ENCODE results near the gene IFNA16.
A peak's percentile ranks its signal among the peaks of the same experiment; 100 is the strongest.
"Not testable (repeated sequence)": the region's sequence is repeated elsewhere in the genome, so short reads cannot be mapped to it uniquely, and the experiment has no call there.

IFNA16 gene

DNA sequence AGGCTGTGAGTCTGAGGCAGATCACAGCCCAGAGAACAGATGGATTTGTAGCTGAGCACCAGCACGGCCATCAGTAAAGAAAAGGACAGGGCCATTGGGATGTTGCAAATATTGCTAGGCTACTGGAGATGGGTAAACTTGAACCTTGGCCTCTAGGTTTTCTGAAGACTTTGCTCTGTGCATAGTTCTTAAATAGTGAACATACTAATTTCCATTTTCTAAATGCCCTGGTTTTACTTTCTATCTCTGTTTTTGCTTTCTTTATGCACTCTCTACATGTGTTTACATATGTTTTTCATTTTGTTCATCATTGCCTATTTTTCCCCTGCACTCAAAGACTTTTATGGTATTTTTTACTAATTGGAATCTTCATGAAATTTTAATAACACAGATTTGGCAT, at the start of gene IFNA16:
Gene IFNA16, minus strand, starts transcription at position 101 of the 400 bp plus-strand sequence. Its CDS starts 6 bp downstream, at position 95.
- not testable (repeated sequence) for DNase-seq

- no peak for DNase-seq
Measured at GRCh38 chr9:21265421-21266189, 48.5 kb upstream of the IFNA16 start.

DNA sequence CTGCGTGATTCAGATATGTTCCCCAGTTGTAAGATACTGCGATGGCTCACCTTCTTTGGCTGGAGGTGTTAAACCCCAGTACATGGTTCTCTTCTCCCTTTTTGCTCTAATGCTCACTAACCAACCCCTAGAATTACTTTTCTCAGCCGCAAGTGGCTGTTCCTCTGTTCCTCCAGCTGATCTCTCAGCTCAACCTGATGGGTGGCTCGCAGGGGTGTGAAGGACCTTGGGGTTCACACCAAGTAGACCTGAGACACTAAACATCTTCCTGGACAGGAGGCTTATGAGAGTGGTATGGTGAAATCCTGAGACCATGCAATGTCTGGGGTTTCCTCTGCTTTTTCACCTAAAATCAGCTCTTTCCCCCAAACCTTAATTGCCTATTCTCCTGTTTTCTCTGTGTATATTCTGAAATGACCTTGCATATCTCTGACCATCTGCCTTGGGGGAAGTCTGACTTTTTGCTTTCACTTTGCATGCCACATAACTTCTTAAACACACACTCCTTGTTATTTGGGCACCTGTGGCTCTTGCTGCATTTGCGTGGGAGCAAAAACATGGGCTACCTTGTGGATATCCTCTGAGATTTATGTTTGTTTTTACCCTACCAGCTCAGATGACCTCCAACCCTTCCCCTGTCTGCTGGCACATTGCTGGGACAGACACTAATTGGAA, 38.6 kb upstream of the IFNA16 start:
- no peak for DNase-seq

GRCh38 chr9:21252721-21253547, 35.8 kb upstream of the IFNA16 start:
- DNase-seq = peak; percentile 10

- DNase-seq = no peak
Measured at GRCh38 chr9:21251638-21252037, 34.5 kb upstream of the IFNA16 start.

DNA sequence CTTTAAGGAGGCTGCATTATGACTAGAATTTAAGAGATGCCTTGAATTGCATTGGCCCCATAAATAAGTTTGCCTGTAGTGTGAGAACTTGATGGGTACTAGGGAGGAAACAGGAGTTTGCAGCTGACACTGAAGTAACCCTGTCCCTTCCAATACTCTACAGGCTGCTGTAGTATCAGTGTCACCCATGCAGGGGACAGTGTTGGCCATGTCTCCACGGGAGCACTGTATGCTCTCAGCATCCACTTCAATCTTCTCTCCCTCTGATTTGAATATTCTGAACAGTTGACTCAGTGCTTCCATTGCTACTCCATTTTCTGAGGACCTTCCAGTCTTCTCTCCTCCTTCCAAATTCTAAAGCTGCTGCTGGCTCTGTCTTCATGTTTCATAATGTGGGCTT, 34.1 kb upstream of the IFNA16 start:
- no peak for DNase-seq

- no peak for DNase-seq
Measured at GRCh38 chr9:21244836-21245235, 27.7 kb upstream of the IFNA16 start.

DNA sequence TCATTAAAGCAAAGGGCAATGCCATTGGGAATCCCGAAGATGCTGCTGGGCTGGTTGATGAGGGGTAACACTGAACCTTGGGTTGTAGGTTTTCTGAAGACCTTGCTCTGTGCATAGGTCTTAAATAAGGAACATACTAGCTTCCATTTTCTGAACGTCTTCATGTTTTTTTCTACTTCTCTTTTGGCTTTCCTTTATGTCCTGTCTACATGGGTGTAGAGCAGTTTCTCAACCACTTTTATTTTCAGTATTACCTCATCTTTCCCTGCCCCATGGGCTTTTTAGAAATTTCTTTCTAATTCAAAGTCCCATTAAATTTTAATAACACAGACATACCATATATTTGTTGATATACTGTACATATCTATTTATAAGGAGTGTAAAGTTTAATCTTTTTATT, 22.8 kb upstream of the IFNA16 start, which contains the start of gene IFNA14:
Gene IFNA14, minus strand, starts transcription at position 95 of the 400 bp plus-strand sequence. Its CDS starts 70 bp downstream, at position 25.
- no peak for DNase-seq

GRCh38 chr9:21236360-21236714, 19.2 kb upstream of the IFNA16 start:
- not testable (repeated sequence) for DNase-seq

DNA sequence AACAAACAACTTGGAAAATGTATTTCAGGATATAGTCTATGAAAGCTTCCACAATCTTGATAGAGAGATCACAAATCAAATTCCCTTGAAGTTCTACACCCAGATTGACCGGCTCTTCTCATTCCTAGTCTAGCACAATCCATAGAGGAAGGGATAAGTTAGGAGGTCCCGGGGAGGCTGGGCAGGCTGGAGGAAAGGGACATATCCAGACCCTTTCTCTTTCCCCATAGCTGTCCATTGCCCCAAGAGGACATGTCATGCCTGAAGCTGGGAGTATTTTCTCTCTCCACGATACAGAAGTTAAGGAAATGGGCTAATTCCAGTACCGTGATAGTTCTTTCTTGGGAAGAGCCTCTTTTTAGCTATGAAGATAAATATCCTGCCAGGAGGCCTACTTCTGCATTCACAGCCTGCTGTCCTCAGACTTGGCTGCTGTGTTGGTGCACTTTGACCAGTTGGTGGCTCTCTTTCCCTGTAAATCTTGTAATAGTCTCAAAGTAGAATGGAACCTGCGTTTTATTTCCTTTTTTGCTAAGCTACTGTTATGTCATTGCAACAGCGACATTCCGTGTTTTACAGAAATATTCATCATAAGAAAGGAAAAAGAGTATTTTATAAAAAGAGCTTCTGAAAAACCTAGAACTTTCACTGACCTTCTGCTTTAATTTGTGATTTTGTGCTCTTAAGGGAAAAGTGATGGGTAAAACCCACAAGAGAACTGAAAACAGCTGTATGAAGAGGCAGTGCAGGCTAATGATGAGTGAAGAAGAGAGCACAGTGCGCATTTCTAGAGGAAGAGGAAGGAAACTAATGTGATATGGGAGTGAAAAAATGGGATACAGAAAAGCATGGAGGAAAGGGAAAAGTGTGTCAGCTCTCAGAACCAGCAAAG, 18.6 kb upstream of the IFNA16 start:
- DNase-seq = peak; percentile 57

DNA sequence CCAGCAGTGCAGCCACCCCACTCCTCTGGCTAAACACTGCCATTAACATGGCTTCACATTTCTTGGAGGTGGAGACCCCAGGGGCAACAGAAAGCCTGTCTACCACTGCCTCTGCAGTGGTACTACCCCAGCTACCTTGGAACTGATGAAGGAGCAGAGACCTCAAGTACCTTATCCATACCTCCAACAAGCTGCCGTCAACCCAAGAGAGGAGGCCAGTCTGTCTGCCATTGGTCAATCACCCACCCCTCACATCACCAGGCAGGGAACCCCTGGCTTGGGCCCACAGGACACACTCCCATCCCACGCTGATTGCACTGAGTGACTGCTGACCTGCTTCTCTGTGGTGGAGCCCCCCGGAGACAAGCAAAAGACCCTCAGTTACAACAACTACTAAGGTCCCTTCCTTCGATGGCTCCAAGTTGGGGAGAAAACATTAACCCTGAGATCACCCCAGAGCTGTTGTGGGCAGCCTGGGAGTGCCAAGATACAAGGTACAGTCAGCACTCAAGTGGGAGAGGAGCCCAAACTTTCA, 17.1 kb upstream of the IFNA16 start:
- DNase-seq = no peak

GRCh38 chr9:21233258-21233657, 16.1 kb upstream of the IFNA16 start:
- no peak for DNase-seq

- no peak for DNase-seq
Measured at GRCh38 chr9:21228122-21228521, 11.0 kb upstream of the IFNA16 start, which contains the start of gene IFNA17. Gene IFNA17, minus strand, starts transcription at chr9:21228222. Its CDS starts 49 bp downstream, at chr9:21228173.

DNA sequence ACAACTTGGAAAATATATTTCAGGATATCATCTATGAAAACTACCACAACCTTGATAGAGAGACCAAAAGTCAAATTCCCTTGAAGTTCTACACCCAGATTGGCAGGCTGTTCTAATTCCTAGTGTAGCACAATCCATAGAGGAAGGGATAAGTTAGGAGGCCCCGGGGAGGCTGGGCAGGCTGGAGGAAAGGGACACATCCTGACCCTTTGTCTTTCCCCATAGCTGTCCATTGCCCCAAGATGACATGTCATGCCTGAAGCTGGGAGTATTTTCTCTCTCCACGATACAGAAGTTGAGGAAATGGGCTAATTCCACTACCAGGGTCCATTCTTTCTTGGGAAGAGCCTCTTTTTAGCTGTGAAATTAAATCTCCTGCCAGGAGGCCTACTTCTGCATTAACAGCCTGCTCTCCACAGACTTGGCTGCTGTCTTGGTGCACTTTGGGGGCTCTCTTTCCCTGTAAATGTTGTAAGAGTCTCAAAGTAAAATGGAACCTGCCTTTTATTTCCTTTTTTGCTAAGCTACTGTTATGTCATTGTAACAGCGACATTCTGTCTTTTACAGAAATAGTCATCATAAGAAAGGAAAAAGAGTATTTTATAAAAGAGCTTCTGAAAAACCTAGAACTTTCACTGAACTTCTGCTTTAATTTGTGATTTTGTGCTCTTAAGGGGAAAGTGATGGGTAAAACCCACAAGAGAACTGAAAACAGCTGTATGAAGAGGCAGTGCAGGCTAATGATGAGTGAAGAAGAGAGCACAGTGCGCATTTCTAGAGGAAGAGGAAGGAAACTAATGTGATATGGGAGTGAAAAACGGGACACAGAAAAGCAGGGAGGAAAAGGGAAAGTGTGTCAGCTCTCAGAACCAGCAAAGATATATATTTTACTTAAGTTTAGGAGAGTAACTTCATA, 3.4 kb downstream of the IFNA16 start:
- DNase-seq = peak; percentile 8

GRCh38 chr9:21212160-21212559, 5.0 kb downstream of the IFNA16 start:
- DNase-seq = not testable (repeated sequence)

DNA sequence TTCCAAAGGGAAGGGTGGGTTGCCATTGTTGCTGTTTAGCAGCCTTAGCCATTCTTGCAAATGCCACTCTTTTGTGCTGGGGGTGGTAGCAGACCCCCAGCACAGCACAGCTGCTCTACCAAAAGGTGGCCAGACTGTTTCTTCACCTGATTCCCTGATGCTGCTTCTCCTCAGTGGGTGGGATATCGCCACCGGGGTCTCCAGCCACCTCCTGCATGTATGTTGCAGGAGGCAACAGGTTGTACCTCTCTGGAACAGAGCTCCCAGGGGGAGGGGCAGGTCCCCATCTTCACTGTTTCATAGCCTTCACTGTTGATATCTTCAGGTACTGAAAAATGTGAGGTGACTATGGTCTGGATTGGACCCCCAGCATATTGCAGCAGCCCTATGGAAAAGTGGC, 6.3 kb downstream of the IFNA16 start:
- not testable (repeated sequence) for DNase-seq

- no peak for DNase-seq
Measured at GRCh38 chr9:21210311-21210710, 6.8 kb downstream of the IFNA16 start.

GRCh38 chr9:21207043-21207442, 10.1 kb downstream of the IFNA16 start, which contains the start of gene IFNA10:
Gene IFNA10, minus strand, starts transcription at chr9:21207143. Its CDS starts 46 bp downstream, at chr9:21207097.
- DNase-seq = not testable (repeated sequence)

DNA sequence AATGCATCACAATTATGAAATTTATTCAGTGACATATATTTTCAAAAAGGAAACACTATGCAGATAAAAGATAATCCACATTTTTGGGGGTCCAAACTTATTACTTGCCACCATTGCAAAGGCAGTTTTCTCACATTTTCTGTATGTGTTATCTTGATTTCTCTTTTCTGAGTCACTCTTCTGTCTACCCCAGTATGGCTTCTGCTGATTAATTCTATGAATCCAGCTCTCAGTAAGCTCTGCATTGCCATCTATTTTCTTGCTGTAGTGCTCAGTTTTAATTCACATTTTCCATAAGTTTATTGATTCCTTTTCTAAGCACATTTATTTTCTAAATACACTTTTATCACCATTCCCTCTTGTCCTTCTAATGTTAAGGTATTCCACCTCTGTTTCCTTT, 11.9 kb downstream of the IFNA16 start:
- no peak for DNase-seq

DNA sequence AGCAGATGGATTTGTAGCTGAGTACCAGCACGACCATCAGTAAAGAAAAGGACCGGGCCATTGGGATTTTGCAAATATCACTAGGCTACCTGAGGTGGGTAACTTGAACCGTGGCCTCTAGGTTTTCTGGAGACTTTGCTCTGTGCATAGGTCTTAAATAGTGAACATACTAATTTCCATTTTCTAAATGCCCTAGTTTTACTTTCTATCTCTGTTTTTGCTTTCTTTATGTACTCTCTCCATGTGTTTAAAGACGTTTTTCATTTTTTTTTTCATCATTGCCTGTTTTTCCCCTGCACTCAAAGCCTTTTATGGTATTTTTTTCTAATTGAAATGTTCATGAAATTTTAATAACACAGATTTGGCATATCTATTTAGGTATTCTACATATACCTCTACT, 15.0 kb downstream of the IFNA16 start, which contains the start of gene IFNA7:
Gene IFNA7, minus strand, starts transcription at position 101 of the 400 bp plus-strand sequence. Its CDS starts 40 bp downstream, at position 61.
- DNase-seq = not testable (repeated sequence)

Data from CD4-positive, alpha-beta T cell treated with Interleukin-17A for 1 hour (primary cell).